Activated CD4-positive, alpha-beta memory T cell treated with anti-CD3 and anti-CD28 coated beads, Interleukin-2, amount 10 ng/mL, durations not matched to agents 7 days and 5 days (primary cell): ENCODE data around the gene SEL1L. TPM values are rescaled to one million over a fixed set of nuclear protein-coding genes. Genes with fewer than 3 reads are reported as not detected.
"Not testable (repeated sequence)": the region's sequence is repeated elsewhere in the genome, so short reads cannot be mapped to it uniquely, and the experiment has no call there.

Source experiments
- CTCF ChIA-PET: fragments of 350-600 bp; sonication (Branson Sonifier 250); formaldehyde crosslinking; loops from one replicate; lab custom pipeline; 2021; ENCODE audit warnings: antibody characterized with exemption, inconsistent platforms; lab: Charles Lee
- POLR2A ChIA-PET: fragments of 350-600 bp; sonication (Branson Sonifier 250); formaldehyde crosslinking; loops from one replicate; lab custom pipeline; 2021; ENCODE audit warnings: antibody characterized with exemption; lab: Charles Lee
- DNase-seq: peaks from one replicate; pipeline ENCODE4 v3.0.0-alpha.2; 2020
- H3K27ac Mint-ChIP-seq: one replicate; pipeline ENCODE4 v1.8.0; 2021; ENCODE audit warnings: mild to moderate bottlenecking, mixed read lengths
- H3K27me3 Mint-ChIP-seq: one replicate; pipeline ENCODE4 v1.8.0; 2021; ENCODE audit warnings: mixed read lengths
- H3K36me3 Mint-ChIP-seq: one replicate; pipeline ENCODE4 v1.8.0; 2021; ENCODE audit warnings: low read depth, mixed read lengths
- H3K4me1 Mint-ChIP-seq: one replicate; pipeline ENCODE4 v1.8.0; 2021; ENCODE audit warnings: mixed read lengths
- H3K4me3 Mint-ChIP-seq: one replicate; pipeline ENCODE4 v1.8.0; 2021; ENCODE audit warnings: mild to moderate bottlenecking, mixed read lengths
- H3K9me3 Mint-ChIP-seq: one replicate; pipeline ENCODE4 v1.8.0; 2021; ENCODE audit warnings: mixed read lengths
- total RNA-seq, 2 experiments: library from RNA; stranded (reverse); gene quantifications; one replicate each; pipeline ENCODE4 v1.2.3, GENCODE V29; 2021

SEL1L gene
- total RNA-seq, 2 experiments from 2014 or later = 65.9 to 67.6 TPM

DNA sequence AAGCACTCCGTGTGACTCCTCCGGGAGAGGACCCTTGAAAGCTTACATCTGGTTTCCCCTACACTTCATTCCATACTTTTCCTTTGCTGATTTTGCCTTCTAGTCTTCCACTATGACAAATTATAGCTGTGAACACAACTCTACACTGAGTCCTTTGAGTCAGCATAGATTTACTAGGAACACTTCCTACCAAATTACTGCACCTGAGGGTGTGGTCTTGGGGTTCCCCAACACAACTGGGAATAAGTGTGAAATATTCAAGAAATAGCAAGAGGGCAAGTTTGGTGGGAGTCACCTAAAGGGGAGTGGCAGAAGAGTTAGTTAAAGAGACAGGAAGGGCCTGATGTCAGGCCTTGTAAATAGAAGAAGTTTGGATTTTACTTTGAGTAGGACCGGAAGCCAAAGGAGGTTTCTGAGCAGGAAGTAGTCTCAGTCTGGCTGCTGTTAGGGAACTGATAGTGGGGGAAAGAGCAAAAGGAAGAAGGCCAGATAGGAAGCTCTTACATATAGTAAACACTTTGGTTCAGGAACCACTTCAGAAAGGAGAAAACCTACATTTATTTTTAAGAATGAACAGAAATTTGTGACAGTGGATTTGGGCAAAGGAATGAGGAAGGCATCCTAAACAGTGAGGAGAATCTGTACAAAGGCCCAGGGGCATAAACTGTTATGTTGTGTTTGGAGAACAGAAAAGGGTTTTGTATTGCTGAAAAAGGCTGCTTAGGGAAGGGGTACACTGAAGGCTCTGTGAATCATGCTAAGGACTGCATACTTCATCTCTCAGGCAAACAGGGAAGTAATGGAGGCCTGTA is 14.2 kb downstream of the SEL1L start:
- Mint-ChIP-seq H3K27me3 (no peaks in the 10 kb centered on the region), H3K9me3 (no peaks in the 10 kb centered on the region), H3K27ac (peak overlapping the region; percentile 86), H3K36me3 (peaks cover 73% of the 10 kb centered on the region), H3K4me1 (peaks cover 32% of the 10 kb centered on the region), H3K4me3 (peak overlapping the region; percentile 9)
- ChIA-PET POLR2A (interaction anchor here (0.7 to 1.8 kb wide), 3 partner anchors 14 to 300 kb away, joined by 3 to 10 read pairs (median 3); partner anchors contain the start of gene SEL1L), CTCF (interaction anchor here (1.2 kb wide), 1 partner anchor 55 kb away, joined by 5 read pairs; no protein-coding TSS in a partner anchor)
- peak; percentile 20 for DNase-seq

GRCh38 chr14:81517798-81518398 is 15.8 kb downstream of the SEL1L start:
- no peaks in the 10 kb centered on the region for H3K27me3 Mint-ChIP-seq
- peaks cover 21% of the 10 kb centered on the region for H3K4me1 Mint-ChIP-seq
- no peak overlapping the region for H3K27ac Mint-ChIP-seq
- no peak overlapping the region for H3K4me3 Mint-ChIP-seq
- DNase-seq = no peak
- ChIA-PET CTCF (no interaction called here), POLR2A (interaction anchor here (0.7 to 1.4 kb wide), 2 partner anchors 8 to 16 kb away, joined by 3 to 6 read pairs; partner anchors contain the start of gene SEL1L)
- peaks cover 74% of the 10 kb centered on the region for H3K36me3 Mint-ChIP-seq
- no peaks in the 10 kb centered on the region for H3K9me3 Mint-ChIP-seq

GRCh38 chr14:81516986-81517797 is 16.5 kb downstream of the SEL1L start:
- ChIA-PET POLR2A (interaction anchor here (0.7 to 1.4 kb wide), 2 partner anchors 9 to 17 kb away, joined by 3 to 6 read pairs; partner anchors contain the start of gene SEL1L), CTCF (no interaction called here)
- Mint-ChIP-seq H3K9me3 (no peaks in the 10 kb centered on the region), H3K27me3 (no peaks in the 10 kb centered on the region), H3K4me1 (peaks cover 20% of the 10 kb centered on the region), H3K36me3 (peaks cover 75% of the 10 kb centered on the region), H3K27ac (no peak overlapping the region), H3K4me3 (no peak overlapping the region)
- no peak for DNase-seq

DNA sequence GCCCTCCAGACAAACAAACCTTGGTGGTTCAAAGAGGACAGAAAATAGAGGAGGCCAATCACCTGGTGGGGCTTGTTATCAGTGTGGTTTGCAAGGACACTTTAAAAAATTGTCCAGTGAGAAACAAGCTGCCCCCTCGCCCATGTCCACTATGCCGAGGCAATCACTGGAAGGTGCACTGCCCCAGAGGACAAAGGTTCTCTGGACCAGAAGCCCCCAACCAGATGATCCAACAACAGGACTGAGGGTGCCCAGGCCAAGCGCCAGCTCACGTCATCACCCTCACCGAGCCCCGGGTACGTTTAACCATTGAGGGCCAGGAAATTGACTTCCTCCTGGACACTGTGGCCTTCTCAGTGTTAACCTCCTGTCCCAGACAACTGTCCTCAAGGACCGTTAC is 17.7 kb downstream of the SEL1L start:
- DNase-seq, H3K27me3 Mint-ChIP-seq, POLR2A ChIA-PET, H3K4me3 Mint-ChIP-seq, CTCF ChIA-PET, H3K27ac Mint-ChIP-seq, H3K9me3 Mint-ChIP-seq: not testable (repeated sequence)
- Mint-ChIP-seq H3K4me1 (peaks cover 19% of the 10 kb centered on the region), H3K36me3 (peaks cover 74% of the 10 kb centered on the region)

- DNase-seq, CTCF ChIA-PET: not testable (repeated sequence)
- peaks cover 66% of the 10 kb centered on the region for H3K36me3 Mint-ChIP-seq
These were observed 20.8 kb downstream of the SEL1L start for GRCh38 chr14:81512826-81513225.

DNA sequence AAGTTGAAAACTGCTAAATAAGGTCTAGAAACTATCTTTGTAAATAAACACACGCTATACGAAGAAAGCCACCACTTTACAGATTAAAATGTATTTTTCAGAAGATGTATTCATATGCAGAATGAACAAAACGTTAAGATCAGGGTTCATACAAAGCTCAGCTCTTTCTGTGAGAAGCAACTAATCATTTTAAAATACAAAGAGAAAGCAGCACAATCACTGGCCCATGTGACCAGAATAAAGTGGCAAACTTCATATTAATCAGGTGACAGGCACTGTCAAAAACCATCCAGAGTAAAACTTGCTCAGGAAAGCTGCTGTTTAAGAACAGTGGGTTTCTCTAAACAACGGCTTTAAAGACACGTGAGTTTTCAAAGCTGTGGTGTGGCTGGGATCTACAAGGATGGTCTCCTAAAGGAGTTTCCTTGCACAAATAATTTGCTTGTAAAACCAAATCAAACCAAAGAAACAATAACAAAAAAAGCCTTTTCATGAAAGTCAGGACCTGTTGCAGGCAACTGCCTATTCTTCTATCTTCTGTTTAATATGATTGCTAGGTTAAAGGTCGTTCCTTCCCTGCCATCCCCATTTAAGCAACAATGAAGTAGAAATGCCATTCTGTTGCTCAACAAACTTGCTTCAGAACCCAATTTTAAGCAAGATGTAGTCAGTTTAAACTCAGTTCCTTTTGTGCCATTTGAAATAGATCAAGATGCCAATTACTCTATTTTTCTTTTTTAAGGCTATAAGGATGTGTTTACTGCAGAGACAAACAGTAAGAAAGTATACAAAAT is 22.3 kb downstream of the SEL1L start:
- Mint-ChIP-seq H3K4me3 (no peak overlapping the region), H3K27me3 (no peaks in the 10 kb centered on the region), H3K36me3 (peaks cover 70% of the 10 kb centered on the region), H3K27ac (no peak overlapping the region), H3K4me1 (peaks cover 2% of the 10 kb centered on the region), H3K9me3 (no peaks in the 10 kb centered on the region)
- POLR2A ChIA-PET = interaction anchor here (1.2 kb wide), 1 partner anchor 22 kb away, joined by 3 read pairs; no protein-coding TSS in a partner anchor
- DNase-seq = no peak
- CTCF ChIA-PET = interaction anchor here (0.7 to 1.1 kb wide), 2 partner anchors 11 to 76 kb away, joined by 3 to 5 read pairs; no protein-coding TSS in a partner anchor

More at GRCh38 chr14:81512826-81513225, 20.8 kb downstream of the SEL1L start:
- POLR2A ChIA-PET, H3K27ac Mint-ChIP-seq, H3K4me1 Mint-ChIP-seq, H3K9me3 Mint-ChIP-seq, H3K4me3 Mint-ChIP-seq, H3K27me3 Mint-ChIP-seq: not testable (repeated sequence)

GRCh38 chr14:81509838-81510452 is 23.7 kb downstream of the SEL1L start:
- Mint-ChIP-seq H3K36me3 (peaks cover 67% of the 10 kb centered on the region), H3K4me1 (peaks cover 2% of the 10 kb centered on the region), H3K27ac (no peak overlapping the region)

GRCh38 chr14:81509321-81509720 is 24.3 kb downstream of the SEL1L start:
- Mint-ChIP-seq H3K27ac (no peak overlapping the region), H3K9me3 (no peaks in the 10 kb centered on the region), H3K4me1 (peaks cover 2% of the 10 kb centered on the region), H3K27me3 (no peaks in the 10 kb centered on the region), H3K36me3 (peaks cover 65% of the 10 kb centered on the region), H3K4me3 (no peak overlapping the region)
- ChIA-PET CTCF (no interaction called here), POLR2A (interaction anchor here (1.1 kb wide), 1 partner anchor 13 kb away, joined by 3 read pairs; no protein-coding TSS in a partner anchor)
- DNase-seq = no peak

More at GRCh38 chr14:81509838-81510452, 23.7 kb downstream of the SEL1L start:
- ChIA-PET CTCF (interaction anchor here (0.7 to 1.1 kb wide), 2 partner anchors 9 to 242 kb away, joined by 3 to 5 read pairs; no protein-coding TSS in a partner anchor), POLR2A (interaction anchor here (1.1 kb wide), 1 partner anchor 14 kb away, joined by 3 read pairs; no protein-coding TSS in a partner anchor)
- DNase-seq = no peak
- H3K4me3 Mint-ChIP-seq = no peak overlapping the region
- no peaks in the 10 kb centered on the region for H3K27me3 Mint-ChIP-seq
- H3K9me3 Mint-ChIP-seq = no peaks in the 10 kb centered on the region

GRCh38 chr14:81506487-81506886 is 27.2 kb downstream of the SEL1L start:
- DNase-seq = no peak
- POLR2A ChIA-PET = no interaction called here
- CTCF ChIA-PET = no interaction called here
- Mint-ChIP-seq H3K27ac (no peak overlapping the region), H3K36me3 (peaks cover 65% of the 10 kb centered on the region), H3K4me3 (no peak overlapping the region), H3K4me1 (peaks cover 2% of the 10 kb centered on the region), H3K27me3 (no peaks in the 10 kb centered on the region), H3K9me3 (no peaks in the 10 kb centered on the region)

DNA sequence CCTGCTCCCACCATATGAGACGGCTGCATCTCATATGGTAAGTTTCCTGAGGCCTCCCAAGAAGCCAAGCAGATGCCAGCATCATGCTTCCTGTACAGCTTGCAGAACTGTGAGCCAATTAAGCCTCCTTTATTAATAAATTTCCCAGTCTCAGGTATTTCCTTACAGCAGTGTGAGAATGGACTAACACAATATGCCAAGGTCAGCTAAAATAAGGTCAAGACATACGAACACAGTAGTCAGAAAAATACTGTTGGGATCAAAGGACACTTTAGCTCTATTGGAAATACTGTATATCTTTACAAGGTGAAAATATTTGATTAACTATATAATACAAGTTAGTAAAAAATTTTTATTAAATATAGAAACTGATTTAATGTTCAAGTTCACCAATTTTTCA is 28.8 kb downstream of the SEL1L start:
- Mint-ChIP-seq H3K9me3 (no peaks in the 10 kb centered on the region), H3K4me1 (peaks cover under 1% of the 10 kb centered on the region), H3K36me3 (peaks cover 71% of the 10 kb centered on the region), H3K27me3 (no peaks in the 10 kb centered on the region), H3K4me3 (no peak overlapping the region), H3K27ac (no peak overlapping the region)
- ChIA-PET POLR2A (no interaction called here), CTCF (no interaction called here)
- DNase-seq = no peak

GRCh38 chr14:81485781-81486180 is 47.9 kb downstream of the SEL1L start:
- CTCF ChIA-PET = interaction anchor here (1.0 kb wide), 1 partner anchor 21 kb away, joined by 3 read pairs; no protein-coding TSS in a partner anchor
- Mint-ChIP-seq H3K27me3 (no peaks in the 10 kb centered on the region), H3K36me3 (peaks cover 61% of the 10 kb centered on the region), H3K9me3 (no peaks in the 10 kb centered on the region), H3K27ac (peak overlapping the region; percentile 70), H3K4me1 (peaks cover 13% of the 10 kb centered on the region), H3K4me3 (no peak overlapping the region)
- POLR2A ChIA-PET = interaction anchor here (1.0 kb wide), 1 partner anchor 45 kb away, joined by 3 read pairs; no protein-coding TSS in a partner anchor
- DNase-seq = no peak
